ENCODE data around the gene ANAPC5.

The ANAPC5 gene

DNA sequence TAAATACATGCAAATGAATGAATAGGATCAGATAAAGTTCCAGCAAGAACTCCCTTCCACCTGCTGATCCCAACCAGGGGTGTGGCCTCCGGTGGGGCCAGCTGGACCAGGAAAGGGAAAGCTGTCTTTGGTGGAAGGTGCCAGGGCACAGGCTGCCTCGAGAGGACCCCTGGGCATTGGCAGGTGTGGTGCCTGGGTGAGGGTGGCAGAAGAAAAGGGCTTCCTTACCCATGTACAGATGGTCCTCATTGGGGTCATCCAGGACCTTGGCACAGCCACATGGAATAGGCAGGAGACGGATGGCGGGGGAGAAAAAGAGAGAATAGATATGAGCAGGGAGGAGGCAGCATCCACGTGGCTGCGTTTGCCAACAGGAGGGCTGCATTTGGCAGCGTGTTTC, 92.1 kb downstream of the ANAPC5 start:
- Histone ChIP-seq H3K27me3 (replicated peaks; ENCODE audit: control insufficient read depth, insufficient read depth, low read length) (no peaks in the 10 kb centered on the region), H3K4me3 (replicated peaks; ENCODE audit: low read depth, low read length) (no peak overlapping the region), H3K36me3 (ENCODE audit: control insufficient read depth, insufficient read depth, low read length) (peaks cover 22% of the 10 kb centered on the region)
- no peak for DNase-seq (ENCODE audit: extremely low read depth, insufficient read length)
- TF ChIP-seq, protein P1, sequence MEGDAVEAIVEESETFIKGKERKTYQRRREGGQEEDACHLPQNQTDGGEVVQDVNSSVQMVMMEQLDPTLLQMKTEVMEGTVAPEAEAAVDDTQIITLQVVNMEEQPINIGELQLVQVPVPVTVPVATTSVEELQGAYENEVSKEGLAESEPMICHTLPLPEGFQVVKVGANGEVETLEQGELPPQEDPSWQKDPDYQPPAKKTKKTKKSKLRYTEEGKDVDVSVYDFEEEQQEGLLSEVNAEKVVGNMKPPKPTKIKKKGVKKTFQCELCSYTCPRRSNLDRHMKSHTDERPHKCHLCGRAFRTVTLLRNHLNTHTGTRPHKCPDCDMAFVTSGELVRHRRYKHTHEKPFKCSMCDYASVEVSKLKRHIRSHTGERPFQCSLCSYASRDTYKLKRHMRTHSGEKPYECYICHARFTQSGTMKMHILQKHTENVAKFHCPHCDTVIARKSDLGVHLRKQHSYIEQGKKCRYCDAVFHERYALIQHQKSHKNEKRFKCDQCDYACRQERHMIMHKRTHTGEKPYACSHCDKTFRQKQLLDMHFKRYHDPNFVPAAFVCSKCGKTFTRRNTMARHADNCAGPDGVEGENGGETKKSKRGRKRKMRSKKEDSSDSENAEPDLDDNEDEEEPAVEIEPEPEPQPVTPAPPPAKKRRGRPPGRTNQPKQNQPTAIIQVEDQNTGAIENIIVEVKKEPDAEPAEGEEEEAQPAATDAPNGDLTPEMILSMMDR (IDR thresholded peaks at IDR 0.05; ENCODE audit: insufficient read depth, low read length, poor library complexity, severe bottlenecking): no peak

DNA sequence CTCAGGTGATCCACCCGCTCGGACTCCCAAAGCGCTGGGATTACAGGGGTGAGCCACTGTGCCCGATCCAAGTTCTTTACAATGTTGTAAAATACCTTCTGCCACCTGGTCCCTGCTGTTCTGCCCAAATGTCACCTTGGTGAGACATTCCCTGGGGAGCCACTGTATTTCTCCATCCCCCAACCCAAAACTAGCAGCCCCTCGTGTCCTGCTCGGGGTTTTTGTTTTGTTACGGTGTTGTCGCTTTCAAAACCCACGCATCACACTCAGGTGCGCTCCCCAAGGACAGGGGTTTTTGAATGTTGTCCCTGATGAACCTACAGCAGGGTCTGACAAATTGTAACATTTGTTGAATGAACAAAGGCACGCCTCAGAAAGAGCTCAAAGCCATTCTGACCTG, 93.1 kb downstream of the ANAPC5 start:
- no peaks in the 10 kb centered on the region for H3K27me3 ChIP-seq (replicated peaks; ENCODE audit: control insufficient read depth, insufficient read depth, low read length)
- H3K36me3 ChIP-seq (ENCODE audit: control insufficient read depth, insufficient read depth, low read length): peaks cover 21% of the 10 kb centered on the region
- TF ChIP-seq, protein P1 (IDR thresholded peaks at IDR 0.05; ENCODE audit: insufficient read depth, low read length, poor library complexity, severe bottlenecking): no peak
- DNase-seq (ENCODE audit: extremely low read depth, insufficient read length): no peak
- H3K4me3 ChIP-seq (replicated peaks; ENCODE audit: low read depth, low read length): no peak overlapping the region
